HG02973 (cell line): ENCODE measurements around the gene RAP1GAP.
"Not testable (repeated sequence)": the region's sequence is repeated elsewhere in the genome, so short reads cannot be mapped to it uniquely, and the experiment has no call there.

Experiments used
- ATAC-seq: cut with Tn5 transposase; IDR thresholded peaks from one replicate; pipeline ENCODE4 v1.9.1; 2021; ENCODE audit warnings: moderate library complexity; ENCODE audit not compliant: unreplicated experiment

RAP1GAP gene

GRCh38 chr1:21680381-21680780 is 11.2 kb upstream of the RAP1GAP start:
- no peak for ATAC-seq

- ATAC-seq: no peak
Measured at GRCh38 chr1:21677168-21677567, 8.0 kb upstream of the RAP1GAP start.

- ATAC-seq: no peak
Measured at GRCh38 chr1:21674957-21675356, 5.8 kb upstream of the RAP1GAP start.

- ATAC-seq: not testable (repeated sequence)
Measured at GRCh38 chr1:21673853-21674252, 4.7 kb upstream of the RAP1GAP start.

- no peak for ATAC-seq
Measured at GRCh38 chr1:21673277-21673780, 4.2 kb upstream of the RAP1GAP start.

- no peak for ATAC-seq
Measured at GRCh38 chr1:21672478-21673276, 3.5 kb upstream of the RAP1GAP start.

- no peak for ATAC-seq
Measured at GRCh38 chr1:21671915-21672314, 2.8 kb upstream of the RAP1GAP start.

- ATAC-seq: no peak
Measured at GRCh38 chr1:21670956-21671902, 2.1 kb upstream of the RAP1GAP start.

GRCh38 chr1:21670059-21670881 is 1.1 kb upstream of the RAP1GAP start:
- ATAC-seq: no peak

GRCh38 chr1:21668951-21669257 is 253 bp downstream of the RAP1GAP start:
- no peak for ATAC-seq

- no peak for ATAC-seq
Measured at GRCh38 chr1:21668232-21668950, 766 bp downstream of the RAP1GAP start.

GRCh38 chr1:21667348-21668231 is 1.6 kb downstream of the RAP1GAP start:
- no peak for ATAC-seq

- ATAC-seq: no peak
Measured at GRCh38 chr1:21666576-21667320, 2.4 kb downstream of the RAP1GAP start.

- ATAC-seq: no peak
Measured at GRCh38 chr1:21665711-21666575, 3.2 kb downstream of the RAP1GAP start.

GRCh38 chr1:21664806-21665588 is 4.2 kb downstream of the RAP1GAP start:
- no peak for ATAC-seq

GRCh38 chr1:21663951-21664805 is 5.0 kb downstream of the RAP1GAP start:
- no peak for ATAC-seq
